ENCODE data around the gene ATAD1.

DNA sequence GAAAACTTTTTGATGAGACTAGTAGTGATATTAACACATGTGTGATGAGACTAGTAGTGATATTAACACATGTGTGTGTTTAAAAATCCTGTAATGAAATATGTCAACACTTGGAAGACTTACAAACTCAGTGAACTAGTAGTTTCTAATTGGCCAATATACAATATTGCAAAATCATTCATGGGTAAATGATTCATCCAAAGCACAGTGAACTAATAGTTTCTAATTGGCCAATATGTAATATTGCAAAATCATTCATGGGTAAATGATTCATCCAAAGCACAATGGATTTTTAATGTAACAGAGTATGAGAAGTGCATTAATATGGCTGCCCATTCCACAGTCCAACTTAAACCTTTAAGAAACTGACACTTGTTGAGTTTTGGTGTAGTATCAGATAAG, 77.8 kb downstream of the ATAD1 start:
- TF ChIP-seq CTCF (IDR thresholded peaks at IDR 0.05; ENCODE audit: low read depth, low read length, poor library complexity, severe bottlenecking): no peak
- no peak for TF ChIP-seq EZH2phosphoT487 (IDR thresholded peaks at IDR 0.05; ENCODE audit: borderline replicate concordance, low read length)
